WTC11 (cell line): ENCODE measurements around the gene MFNG.

Experiments
- CREB1 ChIP-seq: sonication (generic); formaldehyde crosslinking; IDR thresholded peaks from 2 replicates; pipeline ENCODE4 v1.8.0; 2023; ENCODE audit warnings: mild to moderate bottlenecking, missing genetic modification reagents
- ETV6 ChIP-seq: sonication (generic); formaldehyde crosslinking; IDR thresholded peaks from 2 replicates; pipeline ENCODE4 v1.8.1; 2022; ENCODE audit warnings: mild to moderate bottlenecking, missing genetic modification reagents
- IRF2 ChIP-seq: sonication (generic); formaldehyde crosslinking; IDR thresholded peaks from 2 replicates; pipeline ENCODE4 v1.8.0; 2022; ENCODE audit warnings: low read depth, missing genetic modification reagents, borderline replicate concordance
- OVOL2 ChIP-seq: fragments of 250-450 bp; sonication (Bioruptor Pico); IDR thresholded peaks from 2 replicates; pipeline ENCODE4 v1.9.0; 2021; ENCODE audit warnings: mild to moderate bottlenecking, borderline replicate concordance
- SP1 ChIP-seq: sonication (generic); formaldehyde crosslinking; conservative IDR thresholded peaks from 2 replicates; pipeline ENCODE4 v1.8.1; 2022; ENCODE audit warnings: missing genetic modification reagents
- ZBTB21 ChIP-seq: sonication (generic); formaldehyde crosslinking; IDR thresholded peaks from 2 replicates; pipeline ENCODE4 v1.8.1; 2023; ENCODE audit warnings: mild to moderate bottlenecking, missing genetic modification reagents, borderline replicate concordance
- ZNF671 ChIP-seq: fragments of 250-450 bp; sonication (Bioruptor Pico); IDR thresholded peaks from 2 replicates; pipeline ENCODE4 v1.8.0; 2021; ENCODE audit warnings: mild to moderate bottlenecking
- TF ChIP-seq, protein P1 (sequence below): fragments of 200-600 bp; IDR thresholded peaks from 2 replicates; pipeline ENCODE4 v1.8.0; 2022; ENCODE audit warnings: antibody characterized with exemption
- TF ChIP-seq, protein P2 (sequence below): sonication (generic); formaldehyde crosslinking; IDR thresholded peaks from 2 replicates; pipeline ENCODE4 v1.8.1; 2023; ENCODE audit warnings: mild to moderate bottlenecking, missing genetic modification reagents
- TF ChIP-seq, protein P3 (sequence below): sonication (generic); formaldehyde crosslinking; IDR thresholded peaks from 2 replicates; pipeline ENCODE4 v1.8.0; 2023; ENCODE audit warnings: missing genetic modification reagents, mild to moderate bottlenecking, borderline replicate concordance

DNA sequence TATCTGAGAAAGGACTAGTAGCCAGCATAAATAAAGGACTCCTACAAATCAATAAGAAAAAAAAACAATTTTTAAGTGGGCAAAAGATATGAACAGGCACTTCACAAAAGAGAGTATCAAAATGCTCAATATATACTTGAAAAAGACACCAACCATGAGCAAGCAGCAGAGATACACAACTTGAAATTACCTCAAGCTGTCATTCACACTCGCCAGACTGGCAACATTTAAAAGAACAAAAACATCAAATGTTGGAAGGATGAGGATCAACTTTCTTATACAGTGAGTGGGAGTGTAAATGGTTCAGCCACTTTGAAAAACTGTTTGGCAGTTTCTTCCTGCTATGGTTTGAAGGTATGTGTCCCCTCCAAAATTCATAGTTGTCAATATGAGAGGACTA lies 35.0 kb downstream of the MFNG start:
- TF ChIP-seq OVOL2 (CRISPR knock-in tag) (no peak), ZBTB21 (no peak), SP1 (no peak), CREB1 (CRISPR knock-in tag) (no peak), ZNF671 (CRISPR knock-in tag) (no peak), IRF2 (CRISPR knock-in tag) (no peak), ETV6 (CRISPR knock-in tag) (no peak)
- TF ChIP-seq, protein P1, sequence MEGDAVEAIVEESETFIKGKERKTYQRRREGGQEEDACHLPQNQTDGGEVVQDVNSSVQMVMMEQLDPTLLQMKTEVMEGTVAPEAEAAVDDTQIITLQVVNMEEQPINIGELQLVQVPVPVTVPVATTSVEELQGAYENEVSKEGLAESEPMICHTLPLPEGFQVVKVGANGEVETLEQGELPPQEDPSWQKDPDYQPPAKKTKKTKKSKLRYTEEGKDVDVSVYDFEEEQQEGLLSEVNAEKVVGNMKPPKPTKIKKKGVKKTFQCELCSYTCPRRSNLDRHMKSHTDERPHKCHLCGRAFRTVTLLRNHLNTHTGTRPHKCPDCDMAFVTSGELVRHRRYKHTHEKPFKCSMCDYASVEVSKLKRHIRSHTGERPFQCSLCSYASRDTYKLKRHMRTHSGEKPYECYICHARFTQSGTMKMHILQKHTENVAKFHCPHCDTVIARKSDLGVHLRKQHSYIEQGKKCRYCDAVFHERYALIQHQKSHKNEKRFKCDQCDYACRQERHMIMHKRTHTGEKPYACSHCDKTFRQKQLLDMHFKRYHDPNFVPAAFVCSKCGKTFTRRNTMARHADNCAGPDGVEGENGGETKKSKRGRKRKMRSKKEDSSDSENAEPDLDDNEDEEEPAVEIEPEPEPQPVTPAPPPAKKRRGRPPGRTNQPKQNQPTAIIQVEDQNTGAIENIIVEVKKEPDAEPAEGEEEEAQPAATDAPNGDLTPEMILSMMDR = no peak
- TF ChIP-seq, protein P2, sequence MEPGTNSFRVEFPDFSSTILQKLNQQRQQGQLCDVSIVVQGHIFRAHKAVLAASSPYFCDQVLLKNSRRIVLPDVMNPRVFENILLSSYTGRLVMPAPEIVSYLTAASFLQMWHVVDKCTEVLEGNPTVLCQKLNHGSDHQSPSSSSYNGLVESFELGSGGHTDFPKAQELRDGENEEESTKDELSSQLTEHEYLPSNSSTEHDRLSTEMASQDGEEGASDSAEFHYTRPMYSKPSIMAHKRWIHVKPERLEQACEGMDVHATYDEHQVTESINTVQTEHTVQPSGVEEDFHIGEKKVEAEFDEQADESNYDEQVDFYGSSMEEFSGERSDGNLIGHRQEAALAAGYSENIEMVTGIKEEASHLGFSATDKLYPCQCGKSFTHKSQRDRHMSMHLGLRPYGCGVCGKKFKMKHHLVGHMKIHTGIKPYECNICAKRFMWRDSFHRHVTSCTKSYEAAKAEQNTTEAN = no peak
- TF ChIP-seq, protein P3, sequence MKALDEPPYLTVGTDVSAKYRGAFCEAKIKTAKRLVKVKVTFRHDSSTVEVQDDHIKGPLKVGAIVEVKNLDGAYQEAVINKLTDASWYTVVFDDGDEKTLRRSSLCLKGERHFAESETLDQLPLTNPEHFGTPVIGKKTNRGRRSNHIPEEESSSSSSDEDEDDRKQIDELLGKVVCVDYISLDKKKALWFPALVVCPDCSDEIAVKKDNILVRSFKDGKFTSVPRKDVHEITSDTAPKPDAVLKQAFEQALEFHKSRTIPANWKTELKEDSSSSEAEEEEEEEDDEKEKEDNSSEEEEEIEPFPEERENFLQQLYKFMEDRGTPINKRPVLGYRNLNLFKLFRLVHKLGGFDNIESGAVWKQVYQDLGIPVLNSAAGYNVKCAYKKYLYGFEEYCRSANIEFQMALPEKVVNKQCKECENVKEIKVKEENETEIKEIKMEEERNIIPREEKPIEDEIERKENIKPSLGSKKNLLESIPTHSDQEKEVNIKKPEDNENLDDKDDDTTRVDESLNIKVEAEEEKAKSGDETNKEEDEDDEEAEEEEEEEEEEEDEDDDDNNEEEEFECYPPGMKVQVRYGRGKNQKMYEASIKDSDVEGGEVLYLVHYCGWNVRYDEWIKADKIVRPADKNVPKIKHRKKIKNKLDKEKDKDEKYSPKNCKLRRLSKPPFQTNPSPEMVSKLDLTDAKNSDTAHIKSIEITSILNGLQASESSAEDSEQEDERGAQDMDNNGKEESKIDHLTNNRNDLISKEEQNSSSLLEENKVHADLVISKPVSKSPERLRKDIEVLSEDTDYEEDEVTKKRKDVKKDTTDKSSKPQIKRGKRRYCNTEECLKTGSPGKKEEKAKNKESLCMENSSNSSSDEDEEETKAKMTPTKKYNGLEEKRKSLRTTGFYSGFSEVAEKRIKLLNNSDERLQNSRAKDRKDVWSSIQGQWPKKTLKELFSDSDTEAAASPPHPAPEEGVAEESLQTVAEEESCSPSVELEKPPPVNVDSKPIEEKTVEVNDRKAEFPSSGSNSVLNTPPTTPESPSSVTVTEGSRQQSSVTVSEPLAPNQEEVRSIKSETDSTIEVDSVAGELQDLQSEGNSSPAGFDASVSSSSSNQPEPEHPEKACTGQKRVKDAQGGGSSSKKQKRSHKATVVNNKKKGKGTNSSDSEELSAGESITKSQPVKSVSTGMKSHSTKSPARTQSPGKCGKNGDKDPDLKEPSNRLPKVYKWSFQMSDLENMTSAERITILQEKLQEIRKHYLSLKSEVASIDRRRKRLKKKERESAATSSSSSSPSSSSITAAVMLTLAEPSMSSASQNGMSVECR (CRISPR knock-in tag) = no peak
